GM12875 (cell line): ENCODE results near the gene PNKP.

ENCODE experiments used
- H3K4me3 ChIP-seq: one replicate; pipeline ENCODE4 v1.5.1; 2011; ENCODE audit warnings: low read depth, low read length, control low read depth
- TF ChIP-seq, protein P1 (sequence below): IDR thresholded peaks from 2 replicates; pipeline ENCODE4 v1.5.1; 2011; ENCODE audit warnings: low read depth, mild to moderate bottlenecking, control low read depth, inconsistent platforms, low read length, moderate library complexity, borderline replicate concordance; ENCODE audit not compliant: insufficient read depth

PNKP gene

GRCh38 chr19:49847731-49848696, 19.4 kb downstream of the PNKP start:
- TF ChIP-seq, protein P1, sequence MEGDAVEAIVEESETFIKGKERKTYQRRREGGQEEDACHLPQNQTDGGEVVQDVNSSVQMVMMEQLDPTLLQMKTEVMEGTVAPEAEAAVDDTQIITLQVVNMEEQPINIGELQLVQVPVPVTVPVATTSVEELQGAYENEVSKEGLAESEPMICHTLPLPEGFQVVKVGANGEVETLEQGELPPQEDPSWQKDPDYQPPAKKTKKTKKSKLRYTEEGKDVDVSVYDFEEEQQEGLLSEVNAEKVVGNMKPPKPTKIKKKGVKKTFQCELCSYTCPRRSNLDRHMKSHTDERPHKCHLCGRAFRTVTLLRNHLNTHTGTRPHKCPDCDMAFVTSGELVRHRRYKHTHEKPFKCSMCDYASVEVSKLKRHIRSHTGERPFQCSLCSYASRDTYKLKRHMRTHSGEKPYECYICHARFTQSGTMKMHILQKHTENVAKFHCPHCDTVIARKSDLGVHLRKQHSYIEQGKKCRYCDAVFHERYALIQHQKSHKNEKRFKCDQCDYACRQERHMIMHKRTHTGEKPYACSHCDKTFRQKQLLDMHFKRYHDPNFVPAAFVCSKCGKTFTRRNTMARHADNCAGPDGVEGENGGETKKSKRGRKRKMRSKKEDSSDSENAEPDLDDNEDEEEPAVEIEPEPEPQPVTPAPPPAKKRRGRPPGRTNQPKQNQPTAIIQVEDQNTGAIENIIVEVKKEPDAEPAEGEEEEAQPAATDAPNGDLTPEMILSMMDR = no peak
- H3K4me3 ChIP-seq = no peak overlapping the region

GRCh38 chr19:49846408-49846807, 21.0 kb downstream of the PNKP start:
- no peak overlapping the region for H3K4me3 ChIP-seq
- TF ChIP-seq, protein P1 = no peak

DNA sequence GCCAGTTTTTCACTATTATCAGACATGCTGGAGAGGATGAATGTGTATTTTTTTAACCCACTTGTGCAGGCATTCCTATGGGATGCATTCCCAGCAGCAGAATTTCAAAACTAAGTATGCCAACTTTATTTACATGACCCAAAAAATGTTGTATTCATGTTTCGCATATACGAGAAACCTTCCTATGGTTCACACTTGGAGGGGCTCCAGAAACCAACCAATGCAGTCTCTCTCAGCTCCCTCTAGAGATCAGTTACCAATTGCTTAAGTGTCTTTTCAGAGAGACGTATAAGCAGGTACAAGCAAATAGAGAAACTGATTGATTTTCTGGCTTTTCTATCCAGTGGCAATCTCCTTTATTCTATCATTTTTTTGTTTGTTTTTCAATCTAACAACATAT, 22.0 kb downstream of the PNKP start:
- H3K4me3 ChIP-seq = no peak overlapping the region
- TF ChIP-seq, protein P1 = no peak

DNA sequence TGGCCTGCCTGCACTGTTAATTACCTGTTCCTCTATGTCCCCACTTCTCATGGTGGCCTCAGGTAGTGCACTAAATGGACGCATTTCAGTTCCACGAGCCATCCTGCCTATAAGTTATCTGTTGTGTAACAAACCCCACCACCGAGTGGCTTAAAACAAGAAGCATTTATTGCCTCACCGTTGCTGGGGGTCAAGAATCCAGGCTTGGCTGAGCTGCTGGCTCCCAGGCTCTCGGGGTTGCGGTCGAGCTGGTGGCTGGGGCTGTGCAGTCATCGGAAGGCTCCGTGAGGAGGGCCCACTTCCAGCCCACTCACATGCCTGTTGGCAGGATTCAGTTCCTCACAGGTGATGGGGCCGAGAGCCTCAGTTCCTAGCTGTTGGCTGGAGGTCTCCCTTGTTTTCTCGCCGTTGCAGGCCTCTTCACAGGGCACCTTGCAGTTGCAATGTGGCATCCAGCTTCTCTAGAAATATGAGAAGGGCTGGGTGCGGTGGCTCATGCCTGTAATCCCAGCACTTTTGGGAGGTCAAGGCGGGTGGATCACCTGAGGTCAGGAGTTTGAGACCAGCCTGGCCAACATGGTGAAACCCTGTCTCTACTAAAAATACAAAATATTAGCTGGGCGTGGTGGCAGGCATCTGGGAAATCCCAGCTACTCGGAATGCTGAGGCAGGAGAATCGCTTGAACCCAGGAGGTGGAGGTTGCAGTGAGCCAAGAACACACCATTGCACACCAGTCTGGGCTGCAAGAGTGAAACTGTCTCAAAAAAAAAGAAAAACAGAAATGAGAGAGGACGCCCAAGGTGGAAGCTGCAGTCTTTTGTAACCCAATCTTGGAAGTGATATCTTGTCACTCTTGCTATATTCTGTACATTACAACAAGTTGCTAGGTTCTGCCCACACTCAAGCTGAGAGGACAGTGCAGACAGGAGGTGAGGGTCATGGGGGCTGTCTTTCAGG, 23.0 kb downstream of the PNKP start:
- TF ChIP-seq, protein P1 = no peak

DNA sequence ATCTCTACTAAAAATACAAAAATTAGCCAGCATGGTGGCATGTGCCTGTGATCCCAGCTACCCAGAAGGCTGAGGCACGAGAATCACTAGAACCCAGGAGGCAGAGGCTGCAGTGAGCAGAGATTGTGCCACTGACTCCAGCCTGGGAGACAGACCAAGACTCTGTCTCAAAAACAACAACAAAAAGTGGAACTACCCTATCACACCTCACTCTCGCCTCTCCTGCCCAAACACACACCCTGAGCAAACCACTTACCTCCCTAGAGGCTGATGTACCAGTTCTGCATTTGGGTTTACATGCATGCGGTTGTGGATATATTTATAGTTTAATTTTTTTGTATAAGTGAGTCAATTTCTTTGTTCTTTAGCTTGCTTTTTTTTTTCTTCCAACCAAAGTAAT, 24.1 kb downstream of the PNKP start:
- H3K4me3 ChIP-seq = no peak overlapping the region
- TF ChIP-seq, protein P1 = no peak

More for the DNA sequence above, 23.0 kb downstream of the PNKP start:
- no peak overlapping the region for H3K4me3 ChIP-seq

- TF ChIP-seq, protein P1 = no peak
- no peak overlapping the region for H3K4me3 ChIP-seq
Observed at GRCh38 chr19:49840736-49841249, 26.6 kb downstream of the PNKP start.
